SKM-1 treated with dmso at 0.1 percent for 144 hours (cell line): ENCODE measurements around the gene PGK1.
"Not testable (repeated sequence)": the region's sequence is repeated elsewhere in the genome, so short reads cannot be mapped to it uniquely, and the experiment has no call there.

ENCODE experiments used
- DNase-seq: peaks from one replicate; lab custom pipeline; 2025; ENCODE audit not compliant: unreplicated experiment; lab: John Stamatoyannopoulos, UW

PGK1 gene

DNA sequence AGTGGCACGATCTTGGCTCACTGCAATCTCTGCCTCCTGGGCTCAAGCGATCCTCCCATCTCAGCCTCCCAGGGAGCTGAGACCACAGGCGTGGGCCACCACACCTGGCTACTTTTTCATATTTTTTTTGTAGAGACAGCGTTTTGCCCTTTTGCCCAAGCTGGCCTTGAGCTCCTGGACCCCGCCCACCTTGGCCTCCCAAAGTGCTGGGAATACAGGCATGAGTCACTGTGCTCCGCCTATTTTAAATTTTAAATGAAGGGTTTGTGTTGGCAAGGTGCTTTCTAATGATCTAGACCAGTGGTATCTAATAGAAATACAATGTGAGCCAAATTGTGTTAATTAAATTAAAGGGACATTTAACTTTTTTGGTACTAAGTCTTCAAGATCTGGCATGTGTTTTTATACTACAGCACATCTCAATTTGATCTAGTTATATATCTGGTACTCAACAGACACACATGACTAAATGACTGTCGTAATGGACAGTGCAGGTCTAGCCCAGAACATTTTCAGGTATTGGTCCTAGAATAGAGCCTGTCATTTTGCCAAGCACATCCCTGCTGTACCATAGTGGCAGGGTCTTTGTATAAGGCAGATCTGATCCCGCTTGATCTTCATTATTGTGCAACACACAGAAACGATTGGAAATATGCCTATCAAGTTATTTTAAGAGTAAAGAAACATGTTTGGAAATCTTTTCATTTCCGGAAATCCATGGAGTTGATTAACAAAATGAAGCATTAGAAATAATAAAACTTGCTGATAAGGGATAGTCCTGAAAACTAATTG lies 7.3 kb downstream of the PGK1 start:
- DNase-seq, result no peak

DNA sequence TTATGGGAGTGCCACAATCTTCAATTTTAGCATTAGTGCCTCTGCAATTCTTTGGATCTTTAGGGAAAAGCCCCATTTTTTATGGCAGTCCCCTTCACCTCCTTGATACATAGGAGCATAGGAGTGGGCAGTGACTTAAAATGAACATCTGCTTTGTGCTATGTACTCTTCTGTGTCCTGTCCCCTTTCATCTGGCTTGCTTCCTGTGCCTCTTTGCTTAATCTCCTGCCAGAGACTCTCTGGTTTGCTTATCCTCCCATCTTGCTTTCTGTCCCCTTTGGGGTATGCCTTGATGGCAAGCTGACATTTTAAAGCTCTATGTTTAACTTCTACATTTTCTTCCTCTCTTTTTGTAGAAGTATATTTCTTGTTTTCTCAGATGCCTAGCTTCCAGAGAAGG lies 12.3 kb downstream of the PGK1 start:
- no peak for DNase-seq

DNA sequence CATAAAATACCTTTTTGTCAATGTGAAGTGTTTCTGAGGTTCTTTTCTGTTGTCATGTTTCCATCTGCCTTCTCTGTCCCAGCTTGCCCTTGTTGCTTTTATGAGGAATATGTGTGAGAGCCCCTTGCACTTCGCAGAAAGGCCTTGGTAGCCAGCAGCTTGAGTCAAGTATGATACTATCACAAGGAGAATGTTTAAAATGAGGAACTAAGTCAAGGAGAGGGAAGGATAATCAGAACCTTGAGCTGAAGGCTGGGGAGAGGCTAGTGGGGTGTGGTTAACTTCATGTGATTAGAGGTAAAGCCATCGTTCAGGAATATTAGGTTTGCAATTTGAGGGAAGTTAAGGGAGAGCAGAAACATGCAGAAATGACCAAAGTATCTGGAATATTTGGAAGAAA lies 12.7 kb downstream of the PGK1 start:
- no peak for DNase-seq

DNA sequence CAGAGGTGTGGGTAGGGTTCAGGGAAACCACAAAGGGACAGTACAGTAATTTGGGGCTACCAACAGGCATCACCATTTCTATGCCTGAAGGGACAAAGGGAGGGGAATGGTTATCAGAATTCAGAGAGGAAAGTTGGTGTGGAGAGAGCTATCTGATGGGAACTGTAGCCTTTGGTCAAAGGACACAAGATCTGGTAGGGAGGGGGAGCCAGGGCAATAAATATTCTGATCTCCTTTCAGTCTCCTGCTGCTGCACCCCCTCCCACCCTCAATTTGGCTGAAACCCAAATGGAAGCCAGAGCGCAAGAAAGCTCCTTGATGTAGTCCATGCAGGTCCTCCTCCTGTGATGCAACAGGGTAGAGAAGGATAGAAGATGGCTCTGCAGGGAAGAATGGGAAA lies 14.6 kb downstream of the PGK1 start:
- DNase-seq, result no peak

DNA sequence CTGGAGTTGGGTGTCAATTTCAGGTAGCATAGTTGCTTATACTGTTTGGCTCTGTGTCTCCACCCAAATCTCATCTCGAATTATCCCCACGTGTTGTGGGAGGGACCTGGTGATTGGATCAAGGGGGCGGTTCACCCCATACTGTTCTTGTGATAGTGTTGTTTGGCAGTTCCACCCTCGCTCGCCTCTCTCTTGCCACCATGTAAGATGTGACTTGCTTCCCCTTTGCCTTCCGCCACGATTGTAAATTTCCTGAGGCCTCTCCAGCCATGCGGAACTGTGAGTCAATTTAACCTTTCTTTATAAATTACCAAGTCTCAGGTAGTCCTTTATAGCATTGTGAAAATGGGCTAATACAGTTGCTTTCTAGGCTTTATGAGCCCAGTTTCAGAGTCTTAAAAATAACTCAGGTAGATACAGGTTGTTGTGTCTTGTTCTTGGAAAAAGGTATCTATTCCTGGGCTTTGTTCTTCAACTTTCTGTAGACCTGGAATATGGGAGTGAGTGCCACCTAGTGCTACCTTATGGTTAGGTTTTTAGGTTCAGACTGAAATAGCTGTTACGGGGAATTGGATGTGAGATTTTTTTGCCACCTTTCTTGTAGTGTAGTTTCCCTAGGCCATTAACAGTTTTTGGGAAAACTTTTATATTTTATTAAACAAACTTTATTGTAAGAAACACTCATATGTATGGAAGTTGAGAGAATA lies 15.6 kb downstream of the PGK1 start:
- DNase-seq, result no peak

DNA sequence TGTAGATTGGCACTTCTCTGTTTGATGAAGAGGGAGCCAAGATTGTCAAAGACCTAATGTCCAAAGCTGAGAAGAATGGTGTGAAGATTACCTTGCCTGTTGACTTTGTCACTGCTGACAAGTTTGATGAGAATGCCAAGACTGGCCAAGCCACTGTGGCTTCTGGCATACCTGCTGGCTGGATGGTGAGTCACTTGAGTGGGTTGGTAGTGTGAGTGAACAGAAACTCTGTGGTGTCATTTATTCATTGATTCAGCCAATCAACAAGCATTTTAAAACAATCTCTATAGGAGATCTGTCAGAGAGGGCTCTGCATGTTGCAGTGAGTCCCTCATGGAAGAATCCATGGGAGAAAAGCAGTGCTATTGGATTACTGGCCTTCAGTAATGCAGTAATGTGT lies 19.1 kb downstream of the PGK1 start:
- no peak for DNase-seq

DNA sequence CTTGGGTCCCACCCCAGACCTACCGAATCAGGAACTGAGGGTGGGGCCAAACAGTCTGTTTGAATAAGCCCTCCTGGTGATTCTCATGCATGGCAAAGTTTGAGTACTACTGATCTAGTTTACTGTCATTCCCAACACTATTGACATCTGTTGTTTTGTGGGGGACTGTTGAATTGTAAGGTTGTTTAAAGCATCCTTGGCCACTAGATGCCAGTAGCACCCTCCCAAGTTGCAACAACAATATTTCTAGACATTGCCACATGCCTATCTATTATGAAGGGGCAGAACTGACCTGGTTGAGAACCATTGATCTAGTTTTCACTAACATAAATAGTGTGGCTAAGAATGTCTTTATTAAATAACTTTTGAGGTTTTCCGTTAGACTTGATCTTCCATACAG lies 20.3 kb downstream of the PGK1 start:
- DNase-seq, result no peak

DNA sequence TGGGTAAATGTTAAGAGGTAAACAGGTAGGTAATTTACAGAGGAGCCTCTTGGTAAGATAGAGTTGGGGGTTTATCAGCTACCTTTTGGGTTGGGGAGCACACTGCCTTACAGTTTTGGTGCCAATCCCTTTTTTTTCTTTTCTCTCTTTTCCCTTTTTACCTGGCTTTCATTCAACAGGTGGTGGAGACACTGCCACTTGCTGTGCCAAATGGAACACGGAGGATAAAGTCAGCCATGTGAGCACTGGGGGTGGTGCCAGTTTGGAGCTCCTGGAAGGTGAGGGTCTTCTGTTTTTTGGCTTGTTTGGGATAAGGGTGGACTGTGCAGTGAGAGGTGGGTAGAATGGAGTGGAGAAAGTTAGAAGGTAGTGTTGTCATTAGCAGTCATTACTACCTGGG lies 21.1 kb downstream of the PGK1 start:
- no peak for DNase-seq

DNA sequence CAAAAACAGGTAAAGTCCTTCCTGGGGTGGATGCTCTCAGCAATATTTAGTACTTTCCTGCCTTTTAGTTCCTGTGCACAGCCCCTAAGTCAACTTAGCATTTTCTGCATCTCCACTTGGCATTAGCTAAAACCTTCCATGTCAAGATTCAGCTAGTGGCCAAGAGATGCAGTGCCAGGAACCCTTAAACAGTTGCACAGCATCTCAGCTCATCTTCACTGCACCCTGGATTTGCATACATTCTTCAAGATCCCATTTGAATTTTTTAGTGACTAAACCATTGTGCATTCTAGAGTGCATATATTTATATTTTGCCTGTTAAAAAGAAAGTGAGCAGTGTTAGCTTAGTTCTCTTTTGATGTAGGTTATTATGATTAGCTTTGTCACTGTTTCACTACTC lies 21.7 kb downstream of the PGK1 start:
- DNase-seq, result not testable (repeated sequence)

DNA sequence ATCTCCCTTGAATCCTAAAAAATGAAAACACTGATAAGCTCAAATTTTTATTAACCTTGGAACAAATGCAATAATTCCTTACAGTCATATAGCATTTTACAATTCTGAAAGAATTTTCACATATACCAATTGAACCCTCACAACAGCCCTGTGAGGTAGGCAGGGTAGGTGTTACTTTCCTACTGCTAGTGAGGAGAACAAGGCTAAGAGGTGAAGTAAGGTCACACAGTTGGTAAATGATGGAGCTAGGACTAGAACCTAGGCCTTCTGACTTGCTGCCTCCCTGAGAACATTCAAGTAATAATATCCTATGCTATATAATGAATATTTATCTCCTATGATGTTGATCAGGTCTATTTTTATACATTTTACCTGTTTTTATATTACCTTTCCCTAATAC lies 25.7 kb downstream of the PGK1 start:
- no peak for DNase-seq

DNA sequence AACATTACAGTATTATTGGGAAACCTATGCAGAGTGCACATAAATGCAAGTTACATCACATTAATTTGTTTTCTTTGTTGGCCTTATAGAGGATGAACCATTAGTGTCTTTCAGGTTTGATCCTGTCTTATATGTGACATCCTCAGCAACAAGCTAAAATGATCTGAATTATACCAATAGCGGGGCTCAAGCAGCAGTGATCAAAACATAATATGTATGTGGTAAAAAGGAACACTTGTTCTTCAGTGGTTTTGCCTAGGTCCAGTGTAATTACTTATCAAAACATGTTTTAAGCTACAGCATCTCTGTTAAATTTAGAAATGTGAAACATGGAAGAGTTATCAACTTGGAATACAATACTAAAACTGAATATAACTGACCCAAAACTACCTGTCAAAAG lies 26.3 kb downstream of the PGK1 start:
- no peak for DNase-seq

DNA sequence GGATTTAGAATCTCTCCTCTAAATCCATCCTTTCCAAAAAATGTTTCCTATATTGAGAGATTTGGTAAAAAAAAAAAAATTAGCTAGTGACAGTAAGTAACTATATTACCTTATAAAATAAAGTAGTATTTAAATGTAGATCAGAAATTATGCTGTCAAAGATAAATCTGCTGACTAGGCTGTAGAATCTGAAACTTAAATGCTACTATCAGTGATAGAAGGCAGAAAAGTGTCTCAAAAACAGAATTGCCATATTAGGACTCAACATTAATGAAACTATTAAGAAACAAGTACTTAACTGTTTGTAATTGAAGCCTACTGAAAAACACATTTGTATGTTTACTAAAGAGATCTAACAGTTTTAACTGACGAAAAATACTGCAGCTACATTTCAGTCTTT lies 27.1 kb downstream of the PGK1 start:
- DNase-seq, result no peak

DNA sequence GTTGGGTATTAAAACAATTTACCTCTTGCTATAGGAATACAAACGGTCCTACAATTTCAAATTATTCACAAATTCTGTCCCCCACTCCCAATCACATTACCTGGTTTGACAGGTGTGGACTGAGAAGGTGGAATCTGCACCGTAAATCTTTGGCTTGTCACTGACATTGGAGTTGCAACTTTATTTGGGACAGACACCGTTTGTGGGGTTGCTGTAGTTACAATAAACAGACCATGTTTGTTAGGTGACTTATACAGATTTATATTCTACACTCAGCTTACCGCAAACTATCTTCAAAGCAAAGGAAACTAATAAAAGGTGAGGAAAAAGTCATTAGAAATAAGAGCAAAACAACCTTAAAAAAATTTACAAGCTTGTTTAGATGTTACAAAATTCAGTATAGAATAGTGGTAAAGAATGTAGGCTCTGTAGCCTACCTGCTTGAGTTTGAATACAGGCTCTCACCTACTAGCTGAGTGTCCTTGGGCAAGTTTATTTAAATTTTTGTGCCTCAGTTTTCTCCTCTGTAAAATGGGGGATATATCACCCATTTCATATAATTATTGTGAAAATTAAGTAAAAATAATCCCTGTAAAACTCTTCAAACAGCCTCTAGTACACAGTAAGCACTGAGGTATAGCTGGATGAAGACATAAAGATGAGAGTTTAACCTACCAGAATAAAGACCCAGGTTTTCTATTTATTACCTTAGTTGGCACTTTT lies 29.4 kb downstream of the PGK1 start:
- DNase-seq, result no peak

DNA sequence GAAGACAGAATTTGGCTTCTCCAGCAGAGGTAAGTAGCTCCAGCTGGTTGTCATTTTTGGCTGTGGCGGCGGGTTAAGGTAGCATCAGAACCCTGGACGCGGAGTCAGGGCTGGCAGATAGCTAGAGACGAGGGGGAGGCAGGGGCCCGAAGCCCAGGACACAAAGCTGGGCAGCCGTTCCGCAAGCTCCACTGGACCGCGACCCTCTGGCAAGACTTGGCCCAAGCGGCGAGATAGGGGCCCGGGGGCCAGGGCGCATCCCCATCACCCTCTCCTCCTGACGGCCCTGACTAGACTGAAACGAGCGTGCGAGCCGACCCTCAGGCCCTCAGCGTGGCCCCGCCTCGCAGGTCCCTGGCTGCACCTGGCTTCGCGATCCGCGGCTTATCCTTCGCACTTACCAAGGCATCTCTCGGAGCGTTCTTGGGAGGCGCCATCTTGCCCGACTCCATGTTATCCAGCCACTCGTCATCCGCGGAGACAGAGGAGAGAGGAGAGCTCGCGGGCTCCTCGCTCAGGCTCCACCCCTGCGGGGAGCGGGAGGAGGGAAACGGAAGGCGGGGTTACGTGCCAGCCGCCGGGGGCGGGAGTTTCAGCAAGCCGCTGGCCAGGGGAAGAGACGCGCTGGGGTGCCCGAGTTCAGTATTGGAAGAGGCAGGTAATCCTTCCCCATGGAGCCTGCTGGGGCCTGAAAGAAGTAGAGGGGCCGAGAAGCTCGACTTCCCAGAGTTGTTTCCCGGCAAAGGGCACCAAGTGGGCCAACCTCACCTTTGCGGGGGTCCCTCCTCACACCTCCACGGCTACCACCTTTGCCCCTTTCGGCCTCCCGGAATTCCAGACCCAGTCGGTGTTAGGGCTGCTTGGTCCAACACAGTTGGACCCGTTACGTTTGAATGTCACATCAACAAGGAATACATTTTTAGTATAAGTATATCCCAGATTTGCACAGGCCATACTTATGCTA lies 35.4 kb downstream of the PGK1 start, which contains the start of gene TAF9B:
Gene TAF9B (minus strand): TSS at position 491 of the 964 bp plus-strand sequence. CDS start 39 bp downstream, at position 452.
- DNase-seq, result peak; percentile 51

DNA sequence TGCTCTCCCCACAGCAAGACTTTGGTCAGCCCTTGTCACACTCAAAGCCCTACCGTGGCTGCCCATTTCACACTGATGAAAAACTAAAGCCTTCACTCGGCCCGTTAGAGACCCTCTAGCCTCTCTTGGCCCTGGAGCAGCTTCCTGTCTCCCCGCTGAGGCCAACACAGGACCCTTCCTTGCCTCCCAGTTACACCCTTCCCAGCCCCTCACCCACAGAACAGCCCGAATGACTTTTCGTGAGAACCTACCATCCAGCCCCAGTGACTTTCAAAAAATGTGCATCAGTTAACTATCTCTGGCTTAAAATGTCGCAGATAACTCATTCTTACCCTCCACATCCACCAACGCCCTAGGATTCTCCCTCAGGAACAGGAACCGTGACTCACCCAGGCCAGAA lies 36.2 kb downstream of the PGK1 start:
- DNase-seq, result no peak

DNA sequence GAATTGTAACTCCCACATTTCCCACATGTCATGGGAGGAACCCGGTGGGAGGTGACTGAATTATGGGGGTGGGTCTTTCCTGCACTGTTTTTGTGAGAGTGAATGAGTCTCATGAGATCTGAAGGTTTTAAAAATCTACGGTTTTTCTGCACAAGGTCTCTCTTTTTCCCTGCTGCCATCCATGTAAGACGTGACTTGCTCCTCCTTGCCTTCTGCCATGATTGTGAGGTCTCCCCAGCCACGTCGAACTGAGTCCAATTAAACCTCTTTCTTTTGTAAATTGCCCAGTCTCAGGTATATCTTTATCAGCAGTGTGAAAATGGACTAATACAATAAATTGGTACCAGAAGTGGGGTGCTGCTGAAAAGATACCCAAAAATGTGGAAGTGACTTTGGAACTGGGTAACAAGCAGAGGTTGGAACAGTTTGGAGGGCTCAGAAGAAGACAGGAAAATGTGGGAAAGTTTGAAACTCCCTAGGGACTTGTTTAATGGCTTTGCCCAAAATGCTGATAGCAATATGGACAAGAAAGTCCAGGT lies 43.0 kb downstream of the PGK1 start:
- DNase-seq, result not testable (repeated sequence)

DNA sequence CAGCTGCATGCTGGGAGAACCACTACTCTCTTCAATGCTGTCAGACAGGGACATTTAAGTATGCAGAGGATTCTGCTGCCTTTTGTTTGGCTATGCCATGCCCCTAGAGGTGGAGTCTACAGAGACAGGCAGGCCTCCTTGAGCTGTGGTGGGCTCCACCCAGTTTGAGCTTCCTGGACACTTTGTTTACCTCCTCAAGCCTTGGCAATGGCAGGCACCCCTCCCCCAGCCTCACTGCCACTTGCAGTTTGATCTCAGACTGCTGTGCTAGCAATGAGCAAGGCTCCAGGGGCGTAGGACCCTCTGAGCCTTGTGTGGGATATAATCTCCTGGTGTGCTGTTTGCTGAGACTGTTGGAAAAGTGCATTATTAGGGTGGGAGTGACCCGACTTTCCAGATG lies 53.3 kb downstream of the PGK1 start:
- not testable (repeated sequence) for DNase-seq

DNA sequence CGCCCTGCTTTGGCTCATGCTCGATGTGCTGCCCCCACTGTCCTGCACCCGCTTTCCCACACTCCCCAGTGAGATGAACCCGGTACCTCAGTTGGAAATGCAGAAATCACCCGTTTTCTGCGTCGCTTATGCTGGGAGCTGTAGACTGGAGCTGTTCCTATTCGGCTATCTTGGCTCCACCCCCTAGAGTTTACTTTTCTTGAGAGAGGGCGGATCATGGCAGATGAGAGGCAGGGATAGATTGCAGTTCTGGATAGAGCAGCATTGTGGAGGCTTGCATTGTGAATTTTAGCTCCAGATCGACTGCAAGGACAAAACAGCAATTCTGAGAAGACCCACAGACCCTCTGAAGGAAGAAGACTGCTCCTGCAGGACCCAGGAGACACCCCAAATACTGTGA lies 53.8 kb downstream of the PGK1 start:
- DNase-seq, result not testable (repeated sequence)

DNA sequence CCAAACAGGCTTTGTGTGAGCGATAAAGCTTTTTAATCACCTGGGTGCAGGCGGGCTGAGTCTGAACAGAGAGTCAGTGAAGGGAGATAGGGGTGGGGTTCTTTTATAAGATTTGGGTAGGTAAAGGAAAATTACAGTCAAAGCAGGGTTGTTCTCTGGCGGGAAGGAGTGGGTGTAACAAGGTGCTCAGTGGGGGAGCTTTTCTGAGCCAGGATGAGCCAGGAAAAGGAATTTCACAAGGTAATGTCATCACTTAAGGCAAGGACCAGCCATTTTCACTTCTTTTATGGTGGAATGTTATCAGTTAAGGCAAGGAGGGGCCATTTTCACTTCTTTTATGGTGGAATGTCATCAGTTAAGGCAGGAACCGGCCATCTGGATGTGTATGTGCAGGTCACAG lies 56.7 kb downstream of the PGK1 start:
- DNase-seq, result not testable (repeated sequence)

DNA sequence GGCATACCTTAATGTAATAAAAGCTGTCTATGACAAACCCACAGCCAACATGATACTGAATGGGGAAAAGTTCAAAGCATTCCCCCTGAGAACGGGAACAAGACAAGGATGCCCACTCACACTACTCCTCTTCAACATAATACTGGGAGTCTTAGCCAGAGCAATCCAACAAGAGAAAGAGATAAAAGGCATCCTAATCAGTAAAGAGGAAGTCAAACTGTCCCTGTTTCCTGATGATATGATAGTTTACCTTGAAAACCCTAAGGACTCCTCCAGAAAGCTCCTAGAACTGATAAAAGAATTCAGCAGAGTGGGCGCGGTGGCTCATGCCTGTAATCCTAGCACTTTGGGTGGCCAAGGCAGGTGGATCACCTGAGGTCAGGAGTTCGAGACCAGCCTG lies 59.1 kb downstream of the PGK1 start:
- DNase-seq, result not testable (repeated sequence)
